ENCODE measurements around the gene DOLPP1.

DOLPP1 gene

DNA sequence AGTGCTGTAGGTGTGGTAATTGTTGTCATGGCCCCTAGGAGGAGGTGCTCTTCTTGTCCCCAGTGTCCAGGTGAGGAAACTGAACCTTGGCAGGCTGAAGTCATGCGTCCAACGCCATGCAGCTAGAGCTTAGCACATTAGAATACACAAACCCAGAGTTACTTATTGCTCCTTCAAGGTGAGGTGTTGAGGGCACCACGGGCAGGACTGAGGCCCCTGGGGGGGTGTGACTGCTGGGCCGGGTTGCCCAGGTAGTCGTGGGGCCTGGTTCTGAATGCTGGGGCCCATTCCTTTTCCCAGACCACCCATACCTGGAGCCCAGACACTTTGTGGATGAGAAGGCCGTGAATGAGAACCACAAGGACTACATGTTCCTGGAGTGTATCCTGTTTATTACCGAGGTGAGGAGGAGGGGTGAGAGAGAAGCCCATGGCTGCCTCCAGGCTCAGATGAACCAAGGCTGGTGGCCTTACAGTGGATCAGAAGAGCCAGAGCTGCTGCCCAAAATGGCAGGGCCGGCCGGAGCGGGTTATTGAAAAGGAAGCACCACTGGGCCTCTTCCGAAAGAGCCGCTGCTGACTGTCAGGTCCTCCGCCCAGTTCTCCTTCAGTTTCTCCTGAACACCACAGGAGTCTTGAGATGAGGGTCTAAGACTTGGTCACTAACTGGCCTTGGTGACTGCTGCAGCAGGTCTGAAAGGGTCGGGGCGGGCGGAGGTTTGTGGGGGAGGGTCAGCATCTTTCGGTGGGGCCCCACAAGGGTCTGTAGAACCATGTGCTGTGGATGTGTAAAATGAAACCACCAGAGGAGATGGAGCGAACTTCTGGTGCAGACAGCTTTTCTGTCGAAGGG is 56.6 kb downstream of the DOLPP1 start:
- no peak for DNase-seq (ENCODE audit: low spot score)

DNA sequence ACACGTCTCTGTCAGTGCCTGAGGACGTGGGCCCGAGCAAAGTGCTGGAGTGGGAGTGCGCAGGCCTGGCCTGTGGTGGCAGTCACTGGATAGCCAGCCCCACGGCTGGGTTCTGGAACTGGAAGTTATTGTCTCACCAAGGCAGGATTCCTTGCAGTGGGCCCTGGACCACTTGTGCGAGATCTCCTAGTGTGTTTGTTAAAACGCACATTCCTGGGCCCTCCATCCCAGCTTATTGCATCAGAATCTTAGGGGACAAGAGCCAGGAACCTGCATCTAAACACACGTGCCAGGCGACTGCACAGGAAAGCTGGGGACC is 57.2 kb downstream of the DOLPP1 start:
- DNase-seq (ENCODE audit: low spot score) = no peak

DNA sequence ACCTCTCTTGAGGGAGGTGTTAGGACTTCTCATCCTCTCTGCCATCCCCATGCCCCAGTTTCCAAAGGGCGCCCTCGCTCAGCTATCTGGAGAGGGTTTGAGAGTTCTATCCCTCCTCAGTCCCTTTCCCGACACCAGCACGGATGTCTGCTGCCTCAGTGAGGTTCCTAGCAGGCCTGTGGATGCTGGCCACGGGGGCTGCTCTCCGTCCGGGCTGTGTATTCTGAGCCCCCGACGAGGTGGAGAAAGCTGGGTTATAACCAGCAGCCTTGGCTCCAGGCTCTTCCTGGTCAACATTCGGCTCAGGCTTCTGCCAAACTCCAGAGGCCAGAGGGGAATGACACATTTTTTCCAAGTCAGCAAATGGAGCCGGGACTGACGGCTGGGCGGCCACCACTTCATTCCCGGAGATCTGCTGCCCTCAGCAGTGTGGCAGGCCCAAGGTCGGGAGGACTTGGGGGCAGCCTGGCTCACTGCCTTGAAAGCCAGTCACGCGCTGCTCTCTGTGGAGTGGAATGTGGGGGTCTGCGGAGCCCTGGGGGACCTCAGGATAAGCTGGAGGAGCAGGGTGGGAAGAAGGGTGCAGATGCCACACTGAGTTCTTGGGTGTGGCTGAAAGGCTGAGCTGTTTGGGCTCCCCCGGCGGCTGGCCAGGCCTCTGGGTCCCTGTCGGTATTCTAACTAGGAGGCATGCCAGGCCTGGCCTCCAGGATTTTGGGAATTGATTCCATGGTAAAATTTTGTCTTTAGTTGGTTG is 57.7 kb downstream of the DOLPP1 start:
- no peak for DNase-seq (ENCODE audit: low spot score)

DNA sequence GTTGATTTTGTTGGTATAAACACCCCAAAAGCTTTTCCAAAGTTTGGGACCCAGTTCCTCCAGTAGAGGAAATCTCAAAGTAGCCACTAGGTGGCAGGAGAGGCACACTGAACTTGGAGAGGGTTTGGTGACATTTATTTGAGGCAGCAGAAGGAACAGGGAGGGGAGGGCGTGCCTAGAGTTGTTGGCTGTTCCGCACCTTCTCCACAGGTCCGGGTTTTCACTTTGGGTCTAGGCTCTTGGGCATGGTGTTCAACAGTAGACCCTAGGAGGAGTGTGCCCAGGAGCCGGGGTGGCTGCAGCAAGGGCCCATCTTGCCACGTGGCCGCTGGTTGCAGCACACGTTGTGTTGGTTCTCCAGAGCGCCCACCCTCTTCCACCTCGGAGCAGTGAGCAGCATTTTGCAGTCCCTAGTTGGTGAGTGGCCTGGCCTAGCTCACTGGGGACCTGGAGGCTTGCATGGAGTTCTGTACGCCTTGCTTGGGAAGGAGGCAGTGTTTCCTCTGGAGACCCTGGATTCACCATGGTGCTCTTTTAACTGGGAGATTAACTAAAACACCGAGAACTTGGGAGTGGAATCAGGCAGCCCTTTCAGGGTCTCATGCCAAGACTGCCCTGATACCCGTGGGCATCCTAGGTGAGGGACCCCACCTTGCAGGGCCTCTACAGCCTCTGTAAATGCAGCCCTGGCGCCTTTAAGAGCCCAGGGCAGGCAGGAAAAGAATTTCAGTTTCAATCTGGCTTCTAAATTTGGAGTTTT is 58.5 kb downstream of the DOLPP1 start:
- peak; percentile 85 for DNase-seq (ENCODE audit: low spot score)

DNA sequence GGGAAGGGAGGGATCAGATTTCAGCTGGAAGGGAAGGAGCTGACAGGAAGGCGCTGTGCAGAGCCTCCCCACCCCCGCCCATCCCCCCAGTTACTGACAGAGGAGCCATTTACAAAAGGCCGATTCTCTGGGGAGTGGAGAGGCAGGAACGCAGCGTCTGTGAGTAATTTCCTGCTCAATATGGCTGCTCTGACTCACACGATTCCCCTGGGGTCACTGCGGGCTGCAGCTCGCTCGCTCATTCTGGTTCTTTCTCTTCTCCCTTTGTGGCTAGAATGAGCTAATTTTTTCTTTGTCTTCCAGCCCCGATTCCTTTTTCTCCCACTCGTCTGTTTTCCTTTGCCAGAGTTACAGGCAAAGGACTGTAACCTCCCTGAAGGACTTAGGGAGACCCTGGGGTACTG is 59.1 kb downstream of the DOLPP1 start:
- peak; percentile 95 for DNase-seq (ENCODE audit: low spot score)

Data from SK-N-DZ (cell line).